GM12878 (cell line): ENCODE results near the gene GALNT9. TPM values are rescaled to one million over a fixed set of nuclear protein-coding genes. Genes with fewer than 3 reads are reported as not detected.

Experiments used
- ATAC-seq: fragments of 200-7000 bp; cut with Tn5 transposase; 3 replicates; pipeline ENCODE4 v1.9.1; 2020; ENCODE audit warnings: mild to moderate bottlenecking, moderate library complexity
- BruUV-seq: library from RNA; stranded (reverse); fragments of 400-500 nt; replicated peaks from 2 replicates; lab custom pipeline; 2021; lab: Mats Ljungman, UMichigan
- CTCF ChIA-PET: fragments of 300-600 bp; sonication (Branson Sonifier 250); formaldehyde crosslinking; extraction: SDS; loops from one replicate; lab custom pipeline; 2021; ENCODE audit warnings: inconsistent platforms; lab: Yijun Ruan, JAX
- POLR2A ChIA-PET: fragments of 350-600 bp; formaldehyde crosslinking; extraction: SDS; loops from one replicate; lab custom pipeline; 2021; ENCODE audit warnings: inconsistent platforms; lab: Charles Lee
- RAD21 ChIA-PET: fragments of 300-600 bp; sonication (Branson Sonifier 250); formaldehyde crosslinking; loops from one replicate; lab custom pipeline; 2023; ENCODE audit warnings: antibody characterized with exemption; ENCODE audit not compliant: unreplicated experiment; lab: Charles Lee
- SMC1A ChIA-PET: fragments of 300-600 bp; sonication (Branson Sonifier 250); formaldehyde crosslinking; loops from one replicate; lab custom pipeline; 2023; ENCODE audit not compliant: unreplicated experiment, uncharacterized antibody; lab: Charles Lee
- DNase-seq: peaks from one replicate; pipeline ENCODE4 v3.0.0-alpha.2; 2011; ENCODE audit warnings: low read depth, low spot score
- FAIRE-seq: peaks from 3 replicates; lab custom pipeline; 2011; peaks lifted over from hg19 to GRCh38; lab: Jason Lieb, UNC
- H2AFZ ChIP-seq: 2 replicates; pipeline ENCODE4 v1.6.0; 2011; ENCODE audit warnings: low read depth, low read length, control low read depth; ENCODE audit not compliant: control insufficient read depth
- H3K27ac ChIP-seq: 2 replicates; pipeline ENCODE4 v1.5.1; 2011; ENCODE audit warnings: control low read depth; ENCODE audit not compliant: control insufficient read depth, insufficient read depth
- H3K27me3 ChIP-seq, 2 experiments: replicated peaks in 1 of 2; 2 replicates each; pipeline versions ENCODE4 v1.6.0 to v1.6.1; 2011; ENCODE audit warnings: low read length in 1 of 2; ENCODE audit not compliant: control insufficient read depth in 2 of 2, insufficient read depth in 2 of 2
- H3K36me3 ChIP-seq, 2 experiments: 2 replicates each; pipeline ENCODE4 v1.5.1; 2011; ENCODE audit warnings: low read length in 1 of 2; ENCODE audit not compliant: control insufficient read depth in 2 of 2, insufficient read depth in 2 of 2
- H3K4me1 ChIP-seq: 2 replicates; pipeline ENCODE4 v1.6.1; 2011; ENCODE audit warnings: mild to moderate bottlenecking, low read length, moderate library complexity, mixed read lengths; ENCODE audit not compliant: control insufficient read depth, insufficient read depth
- H3K4me2 ChIP-seq: 2 replicates; pipeline ENCODE4 v1.6.0; 2011; ENCODE audit warnings: control low read depth; ENCODE audit not compliant: control insufficient read depth, insufficient read depth
- H3K4me3 ChIP-seq: fragments of 200-600 bp; sonication (generic); 2 replicates; pipeline ENCODE4 v1.5.1; 2016
- H3K79me2 ChIP-seq: 2 replicates; pipeline ENCODE4 v1.6.0; 2011; ENCODE audit warnings: low read length; ENCODE audit not compliant: control insufficient read depth, insufficient read depth
- H3K9ac ChIP-seq: 2 replicates; pipeline ENCODE4 v1.8.0; 2011; ENCODE audit warnings: low read length, control low read depth, mixed read lengths; ENCODE audit not compliant: control insufficient read depth, insufficient read depth
- H3K9me3 ChIP-seq: replicated peaks from 3 replicates; pipeline ENCODE4 v1.5.1; 2011; ENCODE audit warnings: mild to moderate bottlenecking, low read length; ENCODE audit not compliant: control insufficient read depth, insufficient read depth
- H4K20me1 ChIP-seq: 2 replicates; pipeline ENCODE4 v1.6.0; 2011; ENCODE audit not compliant: control insufficient read depth, insufficient read depth
- ATF2 ChIP-seq: IDR thresholded peaks from 2 replicates; pipeline ENCODE4 v1.6.1; 2012; ENCODE audit warnings: low read length, inconsistent platforms
- BACH1 ChIP-seq: fragments of 450-650 bp; IDR thresholded peaks from 2 replicates; pipeline ENCODE4 v1.6.1; 2017; ENCODE audit warnings: mild to moderate bottlenecking, borderline replicate concordance
- BHLHE40 ChIP-seq, 2 experiments: fragments of 450-650 bp in 1 of 2; IDR thresholded peaks; 2 replicates each; pipeline ENCODE4 v1.6.1; 2011 to 2017; ENCODE audit warnings: low read depth in 2 of 2, borderline replicate concordance in 1 of 2, improper control_type of control experiment in 1 of 2, low read length in 1 of 2, mild to moderate bottlenecking in 1 of 2
- CHD1 ChIP-seq: IDR thresholded peaks from 2 replicates; pipeline ENCODE4 v1.6.1; 2012; ENCODE audit warnings: low read depth, low read length, improper control_type of control experiment
- CTCF ChIP-seq, 3 experiments: IDR thresholded peaks in 2 of 3; conservative IDR thresholded peaks in 1 of 3; 2 replicates each; pipeline ENCODE4 v1.5.1; 2011; ENCODE audit warnings: low read depth in 3 of 3, low read length in 3 of 3, mild to moderate bottlenecking in 3 of 3, control low read depth in 2 of 3, moderate library complexity in 2 of 3, inconsistent platforms in 1 of 3, mixed read lengths in 1 of 3; ENCODE audit not compliant: control insufficient read depth in 2 of 3, insufficient read depth in 1 of 3; ENCODE audit errors: extremely low read depth in 1 of 3
- FOS ChIP-seq: IDR thresholded peaks from 3 replicates; pipeline ENCODE4 v1.6.1; 2011; ENCODE audit warnings: borderline replicate concordance; ENCODE audit not compliant: insufficient read length; ENCODE audit errors: extremely low read depth
- FOXK2 ChIP-seq: fragments of 450-650 bp; IDR thresholded peaks from 2 replicates; pipeline ENCODE4 v1.6.1; 2017; ENCODE audit warnings: mild to moderate bottlenecking, moderate library complexity
- POU2F2 ChIP-seq: IDR thresholded peaks from 3 replicates; pipeline ENCODE4 v1.6.1; 2011; ENCODE audit warnings: low read depth, mild to moderate bottlenecking, low read length, borderline replicate concordance
- RB1 ChIP-seq: fragments of 450-650 bp; formaldehyde crosslinking; IDR thresholded peaks from 2 replicates; pipeline ENCODE4 v1.6.1; 2017; ENCODE audit warnings: mild to moderate bottlenecking, borderline replicate concordance
- RBBP5 ChIP-seq: fragments of 200-600 bp; sonication (generic); conservative IDR thresholded peaks from 2 replicates; pipeline ENCODE4 v1.6.1; 2016
- RFX5 ChIP-seq: IDR thresholded peaks from 2 replicates; pipeline ENCODE4 v1.6.1; 2011; ENCODE audit warnings: low read depth, low read length, improper control_type of control experiment
- RUNX3 ChIP-seq: IDR thresholded peaks from 2 replicates; pipeline ENCODE4 v1.6.1; 2012; ENCODE audit warnings: low read length, inconsistent platforms
- WGBS: methylation state at CpG from one replicate; pipeline ENCODE4 v1.1.6; 2016; ENCODE audit warnings: low lambda C conversion rate; ENCODE audit not compliant: insufficient replicate concordance, insufficient coverage; ENCODE audit errors: missing lambda C conversion rate; 5-methylcytosine and 5-hydroxymethylcytosine counted together
- in situ Hi-C: fragments of 300-500 bp; cut with MboI; formaldehyde crosslinking; loops from 9 replicates; pipeline ENCODE4 v1.14.3; 2018; ENCODE audit warnings: mixed read lengths
- intact Hi-C: fragments of 100-400 bp; cut with micrococcal nuclease; formaldehyde crosslinking; loops from one replicate; pipeline ENCODE4 v1.14.2; 2022; ENCODE audit not compliant: unreplicated experiment
- polyA plus RNA-seq, 11 experiments: library from polyadenylated mRNA; depleted of rRNA in 4 of 11; unstranded in 6 of 11; stranded (reverse) in 5 of 11; fragments of >200 nt; fragmentation: Nextera tagmentation in 4 of 11; fragmentation: Illumina TruSeq in 1 of 11; extraction: Ambion mirVana in 4 of 11; extraction: Trizol in 1 of 11; gene quantifications; 1 replicate in 1 of 11; 2 replicates in 10 of 11; pipeline versions ENCODE4 v1.2.1 to v1.2.3, GENCODE V29; 2011 to 2016; ENCODE audit warnings: inconsistent platforms in 2 of 11, missing spikeins in 2 of 11, low read depth in 1 of 11
- total RNA-seq, 4 experiments: library from RNA; depleted of rRNA in 3 of 4; stranded (reverse); fragments of >200 nt in 3 of 4; fragmentation: Illumina TruSeq in 1 of 4; extraction: Trizol in 1 of 4; gene quantifications; 2 replicates each; pipeline versions ENCODE4 v1.2.1 to v1.2.3, GENCODE V29; 2013 to 2021
- TF ChIP-seq, protein P1 (sequence below): fragments of 450-650 bp; IDR thresholded peaks from 2 replicates; pipeline ENCODE4 v1.6.1; 2017; ENCODE audit warnings: mild to moderate bottlenecking, moderate library complexity
- TF ChIP-seq, protein P2 (sequence below): fragments of 450-650 bp; formaldehyde crosslinking; IDR thresholded peaks from 2 replicates; pipeline ENCODE4 v1.5.0; 2022; ENCODE audit warnings: mild to moderate bottlenecking, missing genetic modification characterization

Gene GALNT9
- total and polyA plus RNA-seq, 10 of the 15 experiments (the other 5 are each of a cell fraction or from before 2014, with no cell fraction given): 0.04 TPM; not detected in 9

- ChIA-PET CTCF (no interaction called here), POLR2A (interaction anchor here (0.6 kb wide), 1 partner anchor 580 kb away, joined by 6 read pairs; no protein-coding TSS in a partner anchor), SMC1A (no interaction called here), RAD21 (no interaction called here)
- FAIRE-seq (no peak), DNase-seq (no peak), ATAC-seq (no peak)
- intact Hi-C loops: no loop called here
- H3K27me3 ChIP-seq: no peaks in the 10 kb centered on the region
- no peaks in the 10 kb centered on the region for H3K79me2 ChIP-seq
- H3K9ac ChIP-seq: no peak overlapping the region
- H3K27ac ChIP-seq: no peak overlapping the region
- no TSS peak for BruUV-seq
- 20% methylated on average over 10 of the region's 10 CpGs for WGBS
- no peak overlapping the region for H2AFZ ChIP-seq
- H3K4me2 ChIP-seq: no peak overlapping the region
- in situ Hi-C loops: no loop called here
- H4K20me1 ChIP-seq: no peaks in the 10 kb centered on the region
- no peak overlapping the region for H3K4me3 ChIP-seq
- H3K4me1 ChIP-seq: no peaks in the 10 kb centered on the region
- peaks cover 2% of the 10 kb centered on the region; the same call in 2 of the 3 replicates for H3K9me3 ChIP-seq
- no peaks in the 10 kb centered on the region for H3K36me3 ChIP-seq
- no peak for TF ChIP-seq BACH1
- no peak for TF ChIP-seq POU2F2
- TF ChIP-seq RB1: no peak
- no peak for TF ChIP-seq FOS
- TF ChIP-seq, protein P1, sequence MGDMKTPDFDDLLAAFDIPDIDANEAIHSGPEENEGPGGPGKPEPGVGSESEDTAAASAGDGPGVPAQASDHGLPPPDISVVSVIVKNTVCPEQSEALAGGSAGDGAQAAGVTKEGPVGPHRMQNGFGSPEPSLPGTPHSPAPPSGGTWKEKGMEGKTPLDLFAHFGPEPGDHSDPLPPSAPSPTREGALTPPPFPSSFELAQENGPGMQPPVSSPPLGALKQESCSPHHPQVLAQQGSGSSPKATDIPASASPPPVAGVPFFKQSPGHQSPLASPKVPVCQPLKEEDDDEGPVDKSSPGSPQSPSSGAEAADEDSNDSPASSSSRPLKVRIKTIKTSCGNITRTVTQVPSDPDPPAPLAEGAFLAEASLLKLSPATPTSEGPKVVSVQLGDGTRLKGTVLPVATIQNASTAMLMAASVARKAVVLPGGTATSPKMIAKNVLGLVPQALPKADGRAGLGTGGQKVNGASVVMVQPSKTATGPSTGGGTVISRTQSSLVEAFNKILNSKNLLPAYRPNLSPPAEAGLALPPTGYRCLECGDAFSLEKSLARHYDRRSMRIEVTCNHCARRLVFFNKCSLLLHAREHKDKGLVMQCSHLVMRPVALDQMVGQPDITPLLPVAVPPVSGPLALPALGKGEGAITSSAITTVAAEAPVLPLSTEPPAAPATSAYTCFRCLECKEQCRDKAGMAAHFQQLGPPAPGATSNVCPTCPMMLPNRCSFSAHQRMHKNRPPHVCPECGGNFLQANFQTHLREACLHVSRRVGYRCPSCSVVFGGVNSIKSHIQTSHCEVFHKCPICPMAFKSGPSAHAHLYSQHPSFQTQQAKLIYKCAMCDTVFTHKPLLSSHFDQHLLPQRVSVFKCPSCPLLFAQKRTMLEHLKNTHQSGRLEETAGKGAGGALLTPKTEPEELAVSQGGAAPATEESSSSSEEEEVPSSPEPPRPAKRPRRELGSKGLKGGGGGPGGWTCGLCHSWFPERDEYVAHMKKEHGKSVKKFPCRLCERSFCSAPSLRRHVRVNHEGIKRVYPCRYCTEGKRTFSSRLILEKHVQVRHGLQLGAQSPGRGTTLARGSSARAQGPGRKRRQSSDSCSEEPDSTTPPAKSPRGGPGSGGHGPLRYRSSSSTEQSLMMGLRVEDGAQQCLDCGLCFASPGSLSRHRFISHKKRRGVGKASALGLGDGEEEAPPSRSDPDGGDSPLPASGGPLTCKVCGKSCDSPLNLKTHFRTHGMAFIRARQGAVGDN: no peak
- no peak for TF ChIP-seq ATF2
- no peak for TF ChIP-seq CHD1
- TF ChIP-seq FOXK2: no peak
- TF ChIP-seq, protein P2, sequence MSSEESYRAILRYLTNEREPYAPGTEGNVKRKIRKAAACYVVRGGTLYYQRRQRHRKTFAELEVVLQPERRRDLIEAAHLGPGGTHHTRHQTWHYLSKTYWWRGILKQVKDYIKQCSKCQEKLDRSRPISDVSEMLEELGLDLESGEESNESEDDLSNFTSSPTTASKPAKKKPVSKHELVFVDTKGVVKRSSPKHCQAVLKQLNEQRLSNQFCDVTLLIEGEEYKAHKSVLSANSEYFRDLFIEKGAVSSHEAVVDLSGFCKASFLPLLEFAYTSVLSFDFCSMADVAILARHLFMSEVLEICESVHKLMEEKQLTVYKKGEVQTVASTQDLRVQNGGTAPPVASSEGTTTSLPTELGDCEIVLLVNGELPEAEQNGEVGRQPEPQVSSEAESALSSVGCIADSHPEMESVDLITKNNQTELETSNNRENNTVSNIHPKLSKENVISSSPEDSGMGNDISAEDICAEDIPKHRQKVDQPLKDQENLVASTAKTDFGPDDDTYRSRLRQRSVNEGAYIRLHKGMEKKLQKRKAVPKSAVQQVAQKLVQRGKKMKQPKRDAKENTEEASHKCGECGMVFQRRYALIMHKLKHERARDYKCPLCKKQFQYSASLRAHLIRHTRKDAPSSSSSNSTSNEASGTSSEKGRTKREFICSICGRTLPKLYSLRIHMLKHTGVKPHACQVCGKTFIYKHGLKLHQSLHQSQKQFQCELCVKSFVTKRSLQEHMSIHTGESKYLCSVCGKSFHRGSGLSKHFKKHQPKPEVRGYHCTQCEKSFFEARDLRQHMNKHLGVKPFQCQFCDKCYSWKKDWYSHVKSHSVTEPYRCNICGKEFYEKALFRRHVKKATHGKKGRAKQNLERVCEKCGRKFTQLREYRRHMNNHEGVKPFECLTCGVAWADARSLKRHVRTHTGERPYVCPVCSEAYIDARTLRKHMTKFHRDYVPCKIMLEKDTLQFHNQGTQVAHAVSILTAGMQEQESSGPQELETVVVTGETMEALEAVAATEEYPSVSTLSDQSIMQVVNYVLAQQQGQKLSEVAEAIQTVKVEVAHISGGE (CRISPR knock-in tag): no peak
- TF ChIP-seq BHLHE40 (IDR thresholded peaks at IDR 0.05; ENCODE audit: borderline replicate concordance in 1 of 2, low read depth in 2 of 2, low read length in 1 of 2): no peak
- TF ChIP-seq CTCF (IDR thresholded peaks at IDR 0.05 in 2 of 3, conservative IDR thresholded peaks at IDR 0.05 in 1 of 3; ENCODE audit: control insufficient read depth in 2 of 3, extremely low read depth in 1 of 3, insufficient read depth in 1 of 3, low read depth in 3 of 3, low read length in 3 of 3): peak in 2 of 3 experiments; percentile 27 to 28; a peak in 1 of 6 replicates
- no peak for TF ChIP-seq RBBP5
- TF ChIP-seq RFX5: no peak
- TF ChIP-seq RUNX3: no peak
Measured at GRCh38 chr12:132194056-132194455, 135.3 kb downstream of the GALNT9 start.
